Activated naive CD8-positive, alpha-beta T cell treated with anti-CD3 and anti-CD28 coated beads, Interleukin-2, amount 50 U/mL, for 24 hours (primary cell): ENCODE results near the gene EIF4G3.
"Not testable (repeated sequence)": the region's sequence is repeated elsewhere in the genome, so short reads cannot be mapped to it uniquely, and the experiment has no call there.

ENCODE experiments used
- ATAC-seq: fragments of 150-1000 bp; cut with Tn5 transposase; one replicate; pipeline ENCODE4 v1.10.0; 2021
- DNase-seq: peaks from one replicate; pipeline ENCODE4 v3.0.0; 2021
- H3K27ac Mint-ChIP-seq: one replicate; pipeline ENCODE4 v1.8.0; 2021; ENCODE audit warnings: mild to moderate bottlenecking, mixed read lengths
- H3K27me3 Mint-ChIP-seq: one replicate; pipeline ENCODE4 v1.8.0; 2021; ENCODE audit warnings: mixed read lengths
- H3K36me3 Mint-ChIP-seq: one replicate; pipeline ENCODE4 v1.8.0; 2021; ENCODE audit warnings: low read depth, mixed read lengths
- H3K4me1 Mint-ChIP-seq: one replicate; pipeline ENCODE4 v1.8.0; 2021; ENCODE audit warnings: mixed read lengths
- H3K4me3 Mint-ChIP-seq: one replicate; pipeline ENCODE4 v1.8.0; 2021; ENCODE audit warnings: mild to moderate bottlenecking, moderate library complexity, mixed read lengths
- H3K9me3 Mint-ChIP-seq: one replicate; pipeline ENCODE4 v1.8.0; 2021; ENCODE audit warnings: mixed read lengths

EIF4G3 gene

DNA sequence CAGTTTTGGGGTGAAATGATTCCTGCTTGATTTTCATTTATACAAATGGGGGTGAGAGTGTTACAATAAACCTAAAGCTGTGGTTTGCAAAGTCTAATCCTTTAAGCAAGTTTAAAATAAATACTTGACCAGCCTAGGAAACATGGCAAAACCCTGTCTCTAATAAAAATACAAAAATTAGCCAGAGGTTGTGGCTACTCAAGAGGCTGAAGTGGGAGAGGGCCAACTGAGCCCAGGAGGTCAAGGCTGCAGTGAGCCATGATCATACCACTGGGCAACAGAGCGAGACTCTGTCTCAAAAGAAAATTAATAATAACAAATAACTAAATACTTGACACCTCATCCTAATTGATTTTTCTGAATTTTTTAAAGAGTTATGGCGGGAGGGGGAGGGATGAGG is 110.8 kb downstream of the EIF4G3 start:
- Mint-ChIP-seq H3K27ac (no peak overlapping the region), H3K4me3 (no peak overlapping the region), H3K9me3 (no peaks in the 10 kb centered on the region), H3K36me3 (peaks cover 14% of the 10 kb centered on the region), H3K4me1 (no peaks in the 10 kb centered on the region), H3K27me3 (no peaks in the 10 kb centered on the region)
- ATAC-seq (no peak), DNase-seq (no peak)

DNA sequence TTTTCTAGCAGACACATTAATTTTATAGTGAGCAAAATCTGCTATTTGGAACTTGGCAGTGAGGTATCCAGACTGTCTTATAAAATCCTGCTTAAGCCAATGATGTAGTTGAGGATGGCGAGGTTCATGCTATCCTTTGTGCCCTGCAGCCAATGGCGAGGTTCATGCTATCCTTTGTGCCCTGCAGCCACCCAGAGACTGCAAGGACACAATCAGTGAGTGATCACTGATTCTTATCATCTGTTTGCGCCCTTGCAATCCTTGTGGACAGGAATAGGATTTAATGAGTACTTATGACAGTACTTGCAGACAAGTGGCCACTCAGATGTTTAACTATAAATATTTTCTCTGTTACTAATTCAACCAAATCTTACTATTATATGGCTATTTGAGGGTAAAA is 112.6 kb downstream of the EIF4G3 start:
- Mint-ChIP-seq H3K27me3 (no peaks in the 10 kb centered on the region), H3K27ac (no peak overlapping the region), H3K4me3 (no peak overlapping the region), H3K36me3 (peaks cover 14% of the 10 kb centered on the region), H3K9me3 (no peaks in the 10 kb centered on the region), H3K4me1 (no peaks in the 10 kb centered on the region)
- ATAC-seq = no peak
- DNase-seq = no peak

GRCh38 chr1:21060523-21060922 is 116.2 kb downstream of the EIF4G3 start:
- no peaks in the 10 kb centered on the region for H3K9me3 Mint-ChIP-seq
- H3K27ac Mint-ChIP-seq = no peak overlapping the region
- no peak overlapping the region for H3K4me3 Mint-ChIP-seq
- peaks cover 15% of the 10 kb centered on the region for H3K36me3 Mint-ChIP-seq
- H3K27me3 Mint-ChIP-seq = no peaks in the 10 kb centered on the region
- no peak for ATAC-seq
- no peaks in the 10 kb centered on the region for H3K4me1 Mint-ChIP-seq
- no peak for DNase-seq

DNA sequence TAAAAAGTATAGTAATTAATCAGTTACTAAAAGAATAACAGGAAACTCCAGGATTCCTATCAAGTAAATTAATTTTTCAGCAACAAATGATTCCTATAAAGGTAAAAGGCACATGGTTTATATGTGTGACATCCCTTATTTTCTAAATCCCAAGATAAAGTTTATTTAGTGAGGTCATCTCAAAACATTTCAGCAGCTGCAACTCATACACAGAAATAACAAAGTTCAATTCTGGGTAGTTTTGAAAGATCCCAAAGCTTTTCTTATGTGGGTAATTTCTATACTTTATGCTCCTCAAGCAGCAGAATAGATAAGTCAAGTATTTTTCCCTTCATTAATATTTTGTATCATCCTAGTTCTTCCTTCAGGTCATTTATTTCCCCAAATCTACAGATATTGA is 117.7 kb downstream of the EIF4G3 start:
- ATAC-seq (no peak), DNase-seq (no peak)
- H3K9me3 Mint-ChIP-seq = no peaks in the 10 kb centered on the region
- H3K27ac Mint-ChIP-seq = no peak overlapping the region
- H3K27me3 Mint-ChIP-seq = no peaks in the 10 kb centered on the region
- peaks cover 6% of the 10 kb centered on the region for H3K36me3 Mint-ChIP-seq
- no peak overlapping the region for H3K4me3 Mint-ChIP-seq
- no peaks in the 10 kb centered on the region for H3K4me1 Mint-ChIP-seq

DNA sequence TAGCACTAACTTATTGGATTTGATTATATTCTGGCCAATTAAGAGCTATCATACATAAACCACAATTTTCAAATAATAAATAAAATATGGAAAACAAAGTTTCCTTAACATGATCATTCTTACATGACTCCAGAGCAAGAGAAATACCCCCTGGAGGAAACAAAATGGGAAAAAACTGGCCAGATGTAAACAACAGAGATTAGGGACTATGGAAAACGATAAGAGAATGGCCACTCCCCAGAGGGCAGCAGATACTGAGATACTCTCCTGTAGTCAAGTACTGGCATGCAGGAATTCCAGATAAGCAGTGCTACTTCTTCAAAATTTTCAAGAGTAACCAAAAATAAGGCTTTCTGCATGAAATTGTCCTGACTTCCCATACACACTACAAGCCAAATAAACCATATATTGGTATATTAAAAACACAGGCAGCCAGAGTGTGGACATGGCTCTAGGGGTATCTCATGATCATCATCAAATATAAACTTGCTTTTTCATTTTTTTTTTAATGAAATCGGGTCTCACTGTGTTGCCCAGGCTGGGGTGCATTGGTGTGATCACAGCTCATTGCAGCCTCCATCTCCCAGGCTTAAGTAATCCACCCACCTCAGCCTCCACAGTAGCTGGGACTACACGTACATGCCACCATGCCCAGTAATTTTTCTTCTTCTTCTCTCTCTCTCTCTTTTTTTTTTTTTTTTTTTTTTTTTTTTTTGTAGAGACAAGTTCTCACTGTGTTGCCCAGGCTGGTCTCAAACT is 118.5 kb downstream of the EIF4G3 start:
- Mint-ChIP-seq H3K36me3 (peaks cover 6% of the 10 kb centered on the region), H3K27ac (no peak overlapping the region)

GRCh38 chr1:21053189-21053928 is 123.3 kb downstream of the EIF4G3 start:
- peaks cover 20% of the 10 kb centered on the region for H3K36me3 Mint-ChIP-seq
- DNase-seq, H3K9me3 Mint-ChIP-seq, ATAC-seq, H3K4me3 Mint-ChIP-seq, H3K4me1 Mint-ChIP-seq, H3K27ac Mint-ChIP-seq, H3K27me3 Mint-ChIP-seq: not testable (repeated sequence)

More for the DNA sequence above, 118.5 kb downstream of the EIF4G3 start:
- Mint-ChIP-seq H3K4me3 (no peak overlapping the region), H3K27me3 (no peaks in the 10 kb centered on the region), H3K9me3 (no peaks in the 10 kb centered on the region), H3K4me1 (no peaks in the 10 kb centered on the region)
- no peak for DNase-seq
- no peak for ATAC-seq

DNA sequence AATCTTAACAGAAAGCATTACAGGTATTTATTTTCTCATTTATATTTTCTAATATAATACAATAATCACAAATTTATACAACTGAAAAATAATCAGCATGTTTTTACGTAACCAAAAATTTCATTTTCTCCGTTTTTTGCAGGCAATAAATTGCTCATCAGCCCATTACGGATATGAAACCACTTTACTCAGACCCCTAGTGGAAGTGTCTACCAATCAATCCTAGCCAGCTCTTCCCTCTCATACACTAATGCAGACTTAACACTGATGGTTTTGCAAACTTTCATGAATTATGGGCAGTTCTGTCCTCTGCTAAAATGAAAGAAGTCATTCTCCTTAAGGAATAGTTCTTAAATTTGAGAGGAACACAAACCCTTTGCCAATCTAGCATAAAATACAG is 124.7 kb downstream of the EIF4G3 start:
- peaks cover 21% of the 10 kb centered on the region for H3K36me3 Mint-ChIP-seq
- H3K27ac Mint-ChIP-seq = no peak overlapping the region
- H3K4me3 Mint-ChIP-seq = no peak overlapping the region
- H3K27me3 Mint-ChIP-seq = no peaks in the 10 kb centered on the region
- H3K4me1 Mint-ChIP-seq = peaks cover 2% of the 10 kb centered on the region
- DNase-seq = no peak
- no peak for ATAC-seq
- no peaks in the 10 kb centered on the region for H3K9me3 Mint-ChIP-seq

GRCh38 chr1:21051177-21051825 is 125.4 kb downstream of the EIF4G3 start:
- H3K9me3 Mint-ChIP-seq = no peaks in the 10 kb centered on the region
- H3K36me3 Mint-ChIP-seq = peaks cover 21% of the 10 kb centered on the region
- H3K27ac Mint-ChIP-seq = no peak overlapping the region
- ATAC-seq = no peak
- no peak for DNase-seq
- H3K4me3 Mint-ChIP-seq = no peak overlapping the region
- no peaks in the 10 kb centered on the region for H3K27me3 Mint-ChIP-seq
- H3K4me1 Mint-ChIP-seq = peaks cover 2% of the 10 kb centered on the region

- Mint-ChIP-seq H3K9me3 (no peaks in the 10 kb centered on the region), H3K27ac (no peak overlapping the region), H3K27me3 (no peaks in the 10 kb centered on the region), H3K4me1 (peaks cover 2% of the 10 kb centered on the region), H3K4me3 (no peak overlapping the region), H3K36me3 (peaks cover 21% of the 10 kb centered on the region)
- DNase-seq = no peak
- ATAC-seq = no peak
Measured at GRCh38 chr1:21050031-21050430, 126.7 kb downstream of the EIF4G3 start.

DNA sequence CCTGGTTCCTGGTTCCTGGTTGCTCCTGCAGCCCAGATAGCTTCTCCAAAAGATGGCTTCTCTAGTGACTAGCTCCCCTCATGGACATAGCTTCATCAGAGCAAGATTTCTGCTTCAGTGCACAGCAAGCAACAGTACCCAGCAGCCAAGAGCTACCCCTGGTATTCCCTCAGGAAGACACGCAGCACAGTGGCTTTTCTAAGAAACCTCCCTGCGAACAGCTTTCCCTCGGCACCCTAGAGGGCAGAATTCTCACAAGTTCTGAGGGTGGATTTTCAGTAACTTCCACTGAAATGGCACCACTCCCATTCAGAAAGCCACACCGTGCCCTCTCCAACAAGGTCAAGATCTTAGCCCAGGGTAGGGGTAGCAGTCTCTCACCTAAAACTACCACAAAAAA is 128.2 kb downstream of the EIF4G3 start:
- Mint-ChIP-seq H3K27me3 (no peaks in the 10 kb centered on the region), H3K9me3 (no peaks in the 10 kb centered on the region), H3K27ac (no peak overlapping the region), H3K4me3 (no peak overlapping the region), H3K4me1 (peaks cover 2% of the 10 kb centered on the region), H3K36me3 (peaks cover 23% of the 10 kb centered on the region)
- no peak for ATAC-seq
- DNase-seq = no peak

DNA sequence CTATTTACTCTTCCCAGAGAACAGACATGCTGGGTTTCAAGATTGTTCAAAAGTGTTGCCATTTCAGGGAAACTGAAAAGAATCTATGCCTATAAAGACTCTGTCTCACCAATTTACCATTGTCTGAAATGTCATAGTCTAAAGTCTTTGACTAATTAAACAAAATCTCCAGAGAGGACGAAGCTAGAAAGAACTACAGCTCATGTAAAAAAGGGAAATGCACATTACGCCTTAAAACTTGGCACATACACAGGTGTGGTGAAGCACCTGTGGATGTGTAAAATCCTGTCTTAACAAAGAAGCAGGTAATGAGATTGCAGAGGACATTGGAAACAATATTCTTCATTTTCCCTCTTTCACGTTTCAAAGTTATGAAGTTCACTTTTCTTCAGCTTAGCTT is 130.6 kb downstream of the EIF4G3 start:
- Mint-ChIP-seq H3K4me3 (no peak overlapping the region), H3K4me1 (peaks cover 3% of the 10 kb centered on the region), H3K36me3 (peaks cover 27% of the 10 kb centered on the region), H3K9me3 (no peaks in the 10 kb centered on the region), H3K27ac (no peak overlapping the region), H3K27me3 (no peaks in the 10 kb centered on the region)
- no peak for DNase-seq
- no peak for ATAC-seq

DNA sequence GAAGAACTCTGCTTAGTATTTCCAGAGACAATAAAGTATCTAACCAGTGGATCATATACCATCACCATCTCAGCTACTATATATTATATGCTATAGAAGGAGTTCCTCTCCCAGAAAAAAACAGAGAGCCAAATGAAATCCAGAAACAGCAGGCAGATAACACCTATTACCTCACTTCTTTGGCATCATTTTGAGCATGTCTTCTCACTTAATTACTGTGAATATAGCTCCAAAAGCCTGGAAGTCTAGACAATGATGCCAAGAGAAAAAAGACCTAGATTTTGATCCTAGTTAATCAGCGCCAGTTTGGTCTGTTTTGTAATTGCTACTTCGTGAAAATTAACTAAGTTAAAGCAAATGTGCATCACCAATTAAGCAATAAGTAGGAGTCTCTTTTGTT is 131.3 kb downstream of the EIF4G3 start:
- Mint-ChIP-seq H3K4me3 (no peak overlapping the region), H3K27ac (no peak overlapping the region), H3K9me3 (no peaks in the 10 kb centered on the region), H3K36me3 (peaks cover 25% of the 10 kb centered on the region), H3K4me1 (peaks cover 2% of the 10 kb centered on the region), H3K27me3 (no peaks in the 10 kb centered on the region)
- no peak for DNase-seq
- ATAC-seq = no peak

DNA sequence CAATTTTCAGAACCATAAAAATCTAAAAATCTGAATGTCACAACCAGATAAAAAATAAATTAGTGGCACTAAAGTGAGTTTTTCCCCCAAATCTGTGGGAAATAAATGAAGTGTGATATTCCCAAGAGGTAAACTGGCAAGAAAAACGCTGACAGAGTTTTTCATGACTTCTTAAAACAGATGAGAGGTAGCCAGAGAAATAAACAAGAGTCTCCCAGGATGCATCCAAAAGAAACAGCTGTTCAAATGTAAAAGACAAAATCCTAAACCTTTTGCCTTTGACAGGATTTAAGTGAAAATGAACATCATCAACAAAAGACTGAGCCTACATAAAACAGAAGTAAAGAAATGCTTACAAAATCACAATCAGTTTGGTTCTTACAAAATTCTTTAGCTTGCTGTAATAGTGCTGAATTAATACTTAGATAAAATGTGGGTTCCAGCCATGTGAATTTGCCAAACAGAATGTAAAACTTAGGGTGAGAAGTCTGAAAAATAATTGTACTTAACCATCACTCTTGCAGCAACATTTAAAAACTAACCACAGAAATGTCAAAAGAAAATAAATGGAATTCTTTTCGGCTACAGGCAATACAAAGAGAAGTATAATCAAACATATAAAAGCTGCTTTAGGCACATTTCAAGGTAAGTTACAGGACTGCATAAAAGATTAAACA is 133.6 kb downstream of the EIF4G3 start:
- H3K27ac Mint-ChIP-seq = no peak overlapping the region
- DNase-seq = no peak
- H3K4me3 Mint-ChIP-seq = no peak overlapping the region
- H3K9me3 Mint-ChIP-seq = no peaks in the 10 kb centered on the region
- no peak for ATAC-seq
- H3K27me3 Mint-ChIP-seq = no peaks in the 10 kb centered on the region
- peaks cover 15% of the 10 kb centered on the region for H3K36me3 Mint-ChIP-seq
- peaks cover 2% of the 10 kb centered on the region for H3K4me1 Mint-ChIP-seq

DNA sequence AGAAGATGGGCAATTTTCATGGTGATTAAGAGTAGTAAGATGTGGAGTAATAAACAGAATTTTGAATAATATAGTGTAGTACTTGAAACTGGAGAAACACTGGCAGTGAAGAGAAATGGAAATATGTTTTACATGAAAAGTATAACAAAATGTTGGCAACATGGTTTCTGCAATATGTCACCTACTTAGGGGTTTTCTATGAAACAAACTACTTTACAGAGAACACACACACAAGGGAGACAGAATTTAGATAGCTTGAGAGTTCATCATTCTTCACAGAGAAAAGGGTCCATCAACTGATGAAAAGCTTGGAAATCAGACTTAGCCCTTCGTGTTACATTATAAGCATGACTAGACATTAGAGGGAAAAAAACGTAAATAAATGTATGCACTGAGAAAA is 135.2 kb downstream of the EIF4G3 start:
- Mint-ChIP-seq H3K36me3 (peaks cover 21% of the 10 kb centered on the region), H3K27me3 (no peaks in the 10 kb centered on the region), H3K4me3 (no peak overlapping the region), H3K9me3 (no peaks in the 10 kb centered on the region), H3K27ac (no peak overlapping the region), H3K4me1 (peaks cover 2% of the 10 kb centered on the region)
- DNase-seq = no peak
- no peak for ATAC-seq
